ENCODE measurements around the gene ARMC6. TPM values are rescaled to one million over a fixed set of nuclear protein-coding genes. Genes with fewer than 3 reads are reported as not detected.
A peak's percentile ranks its signal among the peaks of the same experiment; 100 is the strongest.

ARMC6 gene
- total RNA-seq, 6 experiments from 2014 or later = 19.3 to 64.8 (median 41.4) TPM

DNA sequence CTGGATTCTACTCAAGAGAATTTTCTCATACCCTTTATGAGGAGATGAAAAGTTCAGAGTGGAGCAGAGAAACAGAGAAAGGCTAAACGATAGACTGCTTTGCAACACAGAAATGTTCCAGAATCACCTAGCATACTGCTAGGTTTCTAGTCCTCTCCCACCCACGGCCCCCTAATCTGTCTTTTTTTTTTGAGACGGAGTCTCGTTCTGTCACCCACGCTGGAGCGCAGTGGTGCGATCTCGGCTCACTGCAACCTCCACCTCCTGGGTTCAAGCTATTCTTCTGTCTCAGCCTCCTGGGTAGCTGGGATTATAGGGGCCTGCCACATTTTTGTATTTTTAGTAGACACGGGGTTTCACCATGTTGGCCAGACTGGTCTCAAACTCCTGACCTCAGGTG lies 4.9 kb upstream of the ARMC6 start:
- peaks cover 0 to 34% (median 4%) of the 10 kb centered on the region in 4 donors for H3K4me1 ChIP-seq
- H3K27ac ChIP-seq = no peak overlapping the region
- WGBS (ENCODE audit: insufficient coverage, low coverage, low lambda C conversion rate, missing lambda C conversion rate) = 86% methylated on average over 8 of the region's 9 CpGs
- intact Hi-C loops (cut with DNase I) = no loop called here
- no peak for DNase-seq
- H3K4me3 ChIP-seq = no peak overlapping the region
- TF ChIP-seq, protein P1, sequence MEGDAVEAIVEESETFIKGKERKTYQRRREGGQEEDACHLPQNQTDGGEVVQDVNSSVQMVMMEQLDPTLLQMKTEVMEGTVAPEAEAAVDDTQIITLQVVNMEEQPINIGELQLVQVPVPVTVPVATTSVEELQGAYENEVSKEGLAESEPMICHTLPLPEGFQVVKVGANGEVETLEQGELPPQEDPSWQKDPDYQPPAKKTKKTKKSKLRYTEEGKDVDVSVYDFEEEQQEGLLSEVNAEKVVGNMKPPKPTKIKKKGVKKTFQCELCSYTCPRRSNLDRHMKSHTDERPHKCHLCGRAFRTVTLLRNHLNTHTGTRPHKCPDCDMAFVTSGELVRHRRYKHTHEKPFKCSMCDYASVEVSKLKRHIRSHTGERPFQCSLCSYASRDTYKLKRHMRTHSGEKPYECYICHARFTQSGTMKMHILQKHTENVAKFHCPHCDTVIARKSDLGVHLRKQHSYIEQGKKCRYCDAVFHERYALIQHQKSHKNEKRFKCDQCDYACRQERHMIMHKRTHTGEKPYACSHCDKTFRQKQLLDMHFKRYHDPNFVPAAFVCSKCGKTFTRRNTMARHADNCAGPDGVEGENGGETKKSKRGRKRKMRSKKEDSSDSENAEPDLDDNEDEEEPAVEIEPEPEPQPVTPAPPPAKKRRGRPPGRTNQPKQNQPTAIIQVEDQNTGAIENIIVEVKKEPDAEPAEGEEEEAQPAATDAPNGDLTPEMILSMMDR (IDR thresholded peaks at IDR 0.05) = no peak
- TF ChIP-seq POLR2A (IDR thresholded peaks at IDR 0.05) = no peak
- no peak for ATAC-seq
- H3K27me3 ChIP-seq = no peaks in the 10 kb centered on the region
- H3K9me3 ChIP-seq = no peaks in the 10 kb centered on the region
- H3K36me3 ChIP-seq = peaks cover 0 to 51% (median 25%) of the 10 kb centered on the region in 4 donors

DNA sequence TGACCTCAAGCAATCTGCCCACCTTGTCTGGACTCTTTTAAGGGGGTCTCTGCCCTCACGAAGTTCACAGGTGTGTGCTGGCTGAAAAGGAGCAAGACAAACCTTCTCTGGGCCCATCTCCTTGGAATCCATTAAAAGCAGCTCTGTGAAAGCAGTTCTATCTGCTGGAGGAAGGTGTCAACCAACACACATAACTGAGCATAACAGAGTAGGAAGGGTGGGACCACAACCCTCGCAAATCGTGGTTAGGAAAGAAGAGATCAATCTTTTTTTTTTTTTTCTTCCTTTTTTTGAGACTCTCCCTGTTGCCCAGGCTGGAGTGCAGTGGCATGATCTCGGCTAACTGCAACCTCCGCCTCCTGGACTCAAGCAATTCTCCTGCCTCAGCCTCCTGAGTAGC lies 1.5 kb upstream of the ARMC6 start:
- H3K4me3 ChIP-seq = peak overlapping the region in 1 of 3 donors; percentile 92

DNA sequence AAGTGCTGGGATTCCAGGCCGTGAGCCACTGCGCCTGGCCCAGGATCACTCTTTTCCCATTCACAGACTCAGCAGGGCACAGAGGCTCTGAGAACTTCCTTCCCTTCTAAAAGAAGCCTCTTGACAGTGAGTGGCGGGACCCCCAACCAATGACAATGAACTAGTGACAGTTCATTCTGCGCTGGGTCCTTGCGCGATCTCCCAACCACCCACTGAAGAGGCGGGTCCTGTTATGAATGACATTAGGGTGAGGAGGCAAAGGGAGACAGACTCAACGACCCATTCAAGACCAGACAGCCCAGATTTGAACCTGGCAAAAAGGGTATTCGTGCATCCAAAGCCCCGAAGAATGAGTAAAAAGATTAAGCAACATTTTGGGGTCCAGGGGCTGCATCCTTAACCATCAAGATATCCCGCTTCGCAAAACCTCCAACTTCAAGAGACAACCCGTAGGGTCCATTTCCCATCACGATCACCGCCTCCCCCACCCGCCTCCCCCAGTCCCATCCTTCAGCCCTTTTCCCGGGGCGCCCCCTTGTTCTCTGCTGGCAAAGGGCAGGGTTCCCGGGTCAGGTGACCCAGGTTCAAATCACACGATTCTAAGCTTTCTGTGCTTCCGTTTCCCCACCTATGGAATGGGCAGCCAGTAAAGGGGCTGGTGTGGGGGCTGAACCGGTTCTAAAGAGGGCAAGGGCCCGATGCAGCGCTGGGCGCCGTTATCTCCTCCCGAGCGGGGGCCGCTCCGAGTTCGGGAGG lies 805 bp upstream of the ARMC6 start:
- no peaks in the 10 kb centered on the region for H3K9me3 ChIP-seq
- H3K36me3 ChIP-seq = peaks cover 0 to 24% (median 13%) of the 10 kb centered on the region in 4 donors
- peaks cover 0 to 23% (median 0%) of the 10 kb centered on the region in 4 donors for H3K4me1 ChIP-seq
- peak; percentile 47 to 75 (median 65) for ATAC-seq
- peak overlapping the region; percentile 74 to 92 (median 78) for H3K4me3 ChIP-seq
- no peak for TF ChIP-seq POLR2A (IDR thresholded peaks at IDR 0.05)
- TF ChIP-seq, protein P1 (IDR thresholded peaks at IDR 0.05) = no peak
- no peaks in the 10 kb centered on the region for H3K27me3 ChIP-seq
- 6% methylated on average over 27 of the region's 31 CpGs for WGBS (ENCODE audit: insufficient coverage, low coverage, low lambda C conversion rate, missing lambda C conversion rate)
- DNase-seq = peak; percentile 82 to 85 (median 85)
- intact Hi-C loops (cut with DNase I) = no loop called here
- peak overlapping the region; percentile 90 to 95 (median 91) for H3K27ac ChIP-seq

More for the DNA sequence above, 1.5 kb upstream of the ARMC6 start:
- TF ChIP-seq POLR2A (IDR thresholded peaks at IDR 0.05) = no peak
- TF ChIP-seq, protein P1 (IDR thresholded peaks at IDR 0.05) = no peak
- intact Hi-C loops (cut with DNase I) = no loop called here
- no peaks in the 10 kb centered on the region for H3K27me3 ChIP-seq
- peaks cover 0 to 30% (median 14%) of the 10 kb centered on the region in 4 donors for H3K36me3 ChIP-seq
- peaks cover 0 to 28% (median 0%) of the 10 kb centered on the region in 4 donors for H3K4me1 ChIP-seq
- DNase-seq (no peak), ATAC-seq (no peak)
- 54% methylated on average over 3 of the region's 5 CpGs for WGBS (ENCODE audit: insufficient coverage, low coverage, low lambda C conversion rate, missing lambda C conversion rate)
- H3K27ac ChIP-seq = no peak overlapping the region
- no peaks in the 10 kb centered on the region for H3K9me3 ChIP-seq

DNA sequence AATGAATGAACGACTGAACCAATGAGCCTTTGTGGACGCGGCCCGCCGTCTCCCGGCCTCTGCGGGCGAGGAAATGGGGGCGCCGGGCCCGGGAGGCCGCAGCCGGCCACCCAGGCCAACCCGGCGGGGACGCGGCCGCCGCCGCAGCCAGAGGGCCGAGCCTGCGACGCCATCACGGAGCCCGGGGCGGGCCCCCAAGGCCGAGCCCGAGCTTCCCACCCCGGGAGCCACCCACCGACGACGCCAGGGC lies 302 bp upstream of the ARMC6 start:
- Histone ChIP-seq H3K27ac (peak overlapping the region; percentile 90 to 95 (median 91)), H3K27me3 (no peaks in the 10 kb centered on the region), H3K4me1 (peaks cover 0 to 22% (median 0%) of the 10 kb centered on the region in 4 donors), H3K4me3 (peak overlapping the region; percentile 74 to 92 (median 78)), H3K9me3 (no peaks in the 10 kb centered on the region), H3K36me3 (peaks cover 0 to 20% (median 10%) of the 10 kb centered on the region in 4 donors)
- no peak for TF ChIP-seq POLR2A (IDR thresholded peaks at IDR 0.05)
- TF ChIP-seq, protein P1 (IDR thresholded peaks at IDR 0.05) = no peak
- ATAC-seq (peak in 2 of 4 donors; percentile 7 to 34), DNase-seq (no peak)
- intact Hi-C loops (cut with DNase I) = no loop called here
- WGBS (ENCODE audit: insufficient coverage, low coverage, low lambda C conversion rate, missing lambda C conversion rate) = 0% methylated on average over 9 of the region's 32 CpGs
